ENCODE measurements around the gene HLA-DQA1.
A peak's percentile ranks its signal among the peaks of the same experiment; 100 is the strongest.

HLA-DQA1 gene

DNA sequence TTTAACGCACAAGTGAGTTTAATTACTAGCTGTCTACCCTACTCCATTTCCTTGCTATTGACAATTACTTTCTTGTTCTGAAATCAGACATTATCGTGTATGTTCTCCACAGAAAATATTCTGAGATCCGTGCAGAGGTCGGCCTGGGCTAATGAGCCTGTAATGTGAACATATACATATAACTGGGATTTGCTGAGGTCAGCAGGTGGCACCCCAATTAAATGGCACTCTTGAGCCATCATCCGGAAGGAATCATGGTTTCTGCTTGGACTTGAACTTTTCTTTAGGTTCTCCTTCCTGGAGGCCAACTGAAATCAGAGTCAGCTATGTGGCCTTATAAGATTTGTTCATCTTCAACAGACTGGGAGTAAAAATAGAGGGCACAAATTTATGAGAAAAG, 25.6 kb downstream of the HLA-DQA1 start:
- no peak for DNase-seq (ENCODE audit: extremely low spot score)
- POLR2A ChIA-PET, result no interaction called here
- TF ChIP-seq, protein P1, sequence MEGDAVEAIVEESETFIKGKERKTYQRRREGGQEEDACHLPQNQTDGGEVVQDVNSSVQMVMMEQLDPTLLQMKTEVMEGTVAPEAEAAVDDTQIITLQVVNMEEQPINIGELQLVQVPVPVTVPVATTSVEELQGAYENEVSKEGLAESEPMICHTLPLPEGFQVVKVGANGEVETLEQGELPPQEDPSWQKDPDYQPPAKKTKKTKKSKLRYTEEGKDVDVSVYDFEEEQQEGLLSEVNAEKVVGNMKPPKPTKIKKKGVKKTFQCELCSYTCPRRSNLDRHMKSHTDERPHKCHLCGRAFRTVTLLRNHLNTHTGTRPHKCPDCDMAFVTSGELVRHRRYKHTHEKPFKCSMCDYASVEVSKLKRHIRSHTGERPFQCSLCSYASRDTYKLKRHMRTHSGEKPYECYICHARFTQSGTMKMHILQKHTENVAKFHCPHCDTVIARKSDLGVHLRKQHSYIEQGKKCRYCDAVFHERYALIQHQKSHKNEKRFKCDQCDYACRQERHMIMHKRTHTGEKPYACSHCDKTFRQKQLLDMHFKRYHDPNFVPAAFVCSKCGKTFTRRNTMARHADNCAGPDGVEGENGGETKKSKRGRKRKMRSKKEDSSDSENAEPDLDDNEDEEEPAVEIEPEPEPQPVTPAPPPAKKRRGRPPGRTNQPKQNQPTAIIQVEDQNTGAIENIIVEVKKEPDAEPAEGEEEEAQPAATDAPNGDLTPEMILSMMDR (IDR thresholded peaks at IDR 0.05; ENCODE audit: control extremely low read depth, extremely low read depth, low read depth, missing control alignments), result no peak
- CTCF ChIA-PET, result no interaction called here

DNA sequence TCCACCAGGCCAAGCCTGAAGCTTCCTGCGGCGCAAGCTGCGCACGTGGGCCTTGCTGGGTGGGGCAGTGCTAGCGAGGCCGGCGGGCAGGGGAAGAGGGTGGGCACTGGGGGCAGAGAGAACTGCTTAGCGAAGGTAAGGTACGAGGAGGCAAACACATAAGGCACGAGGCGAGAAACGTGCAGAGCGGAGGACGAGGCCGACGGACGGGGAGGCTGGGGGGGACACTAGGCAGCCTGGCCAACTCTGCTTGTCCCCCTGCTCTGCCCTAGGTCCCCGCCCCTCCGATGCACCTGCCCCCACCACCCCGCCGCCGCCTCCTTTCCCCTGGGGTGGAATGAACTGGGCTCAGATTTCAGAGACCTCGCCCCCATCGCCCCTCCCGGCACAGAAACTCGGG, 27.1 kb downstream of the HLA-DQA1 start:
- TF ChIP-seq, protein P1 (IDR thresholded peaks at IDR 0.05; ENCODE audit: control extremely low read depth, extremely low read depth, low read depth, missing control alignments), result no peak
- no peak for DNase-seq (ENCODE audit: extremely low spot score)
- CTCF ChIA-PET, result no interaction called here
- POLR2A ChIA-PET, result interaction anchor here (1.1 kb wide), 1 partner anchor 97 kb away, joined by 4 read pairs; no protein-coding TSS in a partner anchor

GRCh38 chr6:32664827-32665362, 27.7 kb downstream of the HLA-DQA1 start:
- POLR2A ChIA-PET, result no interaction called here
- DNase-seq (ENCODE audit: extremely low spot score), result peak; percentile 27
- CTCF ChIA-PET, result no interaction called here
- TF ChIP-seq, protein P1 (IDR thresholded peaks at IDR 0.05; ENCODE audit: control extremely low read depth, extremely low read depth, low read depth, missing control alignments), result no peak

DNA sequence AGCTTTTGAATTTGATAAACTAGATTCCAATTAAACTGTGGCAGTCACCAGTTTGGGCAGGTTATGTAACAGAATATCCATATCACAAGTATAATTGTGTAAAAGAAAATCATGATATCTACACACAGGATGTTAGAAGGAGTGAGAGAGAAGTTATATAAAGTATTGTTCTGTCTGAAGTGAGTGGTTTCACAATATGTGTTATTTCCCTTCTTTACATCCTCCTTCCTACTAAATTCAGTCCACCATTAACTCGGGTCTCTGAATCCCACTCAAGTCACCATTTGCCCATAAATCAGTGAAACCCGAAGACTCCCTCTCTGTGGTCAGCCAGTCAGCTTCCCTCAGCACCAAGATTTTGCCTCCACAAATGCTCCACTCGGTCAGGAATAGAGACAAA, 28.5 kb downstream of the HLA-DQA1 start:
- POLR2A ChIA-PET, result interaction anchor here (0.7 to 1.5 kb wide), 4 partner anchors 19 to 306 kb away, joined by 4 to 9 read pairs (median 6); partner anchors contain the start of gene HLA-DQA1
- no peak for DNase-seq (ENCODE audit: extremely low spot score)
- TF ChIP-seq, protein P1 (IDR thresholded peaks at IDR 0.05; ENCODE audit: control extremely low read depth, extremely low read depth, low read depth, missing control alignments), result no peak
- CTCF ChIA-PET, result interaction anchor here (1.2 to 1.4 kb wide), 3 partner anchors 43 to 203 kb away, joined by 3 to 4 read pairs (median 3); partner anchors contain the start of gene TAP1

DNA sequence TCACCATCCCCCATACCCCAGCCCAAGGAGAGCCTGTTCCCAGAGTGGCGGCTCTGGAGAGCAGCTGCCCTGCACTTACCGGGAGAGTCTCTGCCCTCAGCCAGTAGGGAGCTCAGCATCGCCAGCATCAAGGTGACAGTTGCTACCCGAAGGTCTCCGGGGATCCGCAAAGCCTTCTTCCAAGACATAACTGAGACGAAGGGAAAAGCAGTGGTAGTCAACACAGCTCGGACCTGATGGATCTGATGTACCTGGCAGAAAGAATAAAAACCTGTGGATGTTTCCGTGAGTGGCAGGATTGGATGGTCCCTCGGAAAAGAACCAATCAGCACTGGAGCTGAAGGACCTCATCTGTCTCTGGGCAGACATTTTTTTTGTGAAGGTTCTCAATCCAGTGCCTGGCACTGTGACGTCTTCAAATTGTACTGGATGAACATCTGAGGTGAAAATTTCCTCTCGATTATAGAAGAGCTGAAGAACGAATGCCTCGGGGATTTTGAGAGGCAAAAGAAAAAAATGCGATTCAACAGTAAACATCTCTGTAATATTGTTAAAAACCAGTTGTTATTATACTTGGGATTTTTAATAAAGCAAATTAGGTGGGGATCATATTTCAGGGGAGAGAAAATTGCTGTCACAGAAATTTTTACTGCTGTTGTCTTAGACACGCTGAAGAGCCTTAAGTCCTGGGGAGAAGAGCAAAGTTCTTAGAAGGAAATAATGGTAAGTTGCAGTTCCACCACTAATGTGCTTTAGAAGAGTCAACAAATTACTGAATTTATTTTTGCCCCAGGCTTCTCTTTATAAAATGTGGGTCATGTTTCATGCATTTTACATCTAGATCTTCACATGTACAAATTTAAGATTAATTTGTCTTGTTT, 29.5 kb downstream of the HLA-DQA1 start, which contains the start of gene HLA-DQB1:
TSS of gene HLA-DQB1 (minus strand) at position 238 of the 881 bp plus-strand sequence. CDS start at position 188, 50 bp downstream.
- ChIA-PET CTCF (interaction anchor here (0.7 to 1.4 kb wide), 5 partner anchors 25 to 202 kb away, joined by 3 to 4 read pairs (median 3); partner anchors contain the start of gene TAP1), POLR2A (interaction anchor here (0.7 to 1.5 kb wide), 5 partner anchors 18 to 305 kb away, joined by 3 to 9 read pairs (median 5); partner anchors contain the start of gene HLA-DQA1)
- DNase-seq (ENCODE audit: extremely low spot score), result peak; percentile 81
- TF ChIP-seq, protein P1 (IDR thresholded peaks at IDR 0.05; ENCODE audit: control extremely low read depth, extremely low read depth, low read depth, missing control alignments), result no peak

DNA sequence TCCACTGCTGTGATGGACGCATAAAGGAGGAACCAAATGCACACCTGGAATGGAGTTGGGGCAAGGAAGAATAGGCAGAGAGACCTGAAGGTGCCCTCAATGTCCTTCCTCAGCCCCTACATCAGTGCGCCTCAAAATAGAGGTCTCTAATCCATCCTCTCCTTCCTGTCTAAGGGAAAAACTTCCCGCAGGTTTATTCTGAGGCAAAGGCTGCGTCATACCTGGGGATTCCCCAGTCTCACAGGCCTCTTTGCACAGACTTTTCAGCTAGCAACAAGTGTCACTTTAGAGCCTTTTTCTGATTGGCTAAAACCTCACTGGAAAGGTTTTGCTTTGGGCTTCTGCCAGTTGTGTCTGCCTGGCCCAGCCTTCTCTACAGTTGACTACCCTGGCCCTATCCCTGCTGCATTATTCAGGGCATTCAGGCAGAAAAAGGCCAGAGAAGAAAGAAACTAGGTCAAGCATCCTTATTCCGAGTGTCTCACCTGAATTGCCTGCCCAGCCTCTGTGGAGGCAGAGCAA, 31.1 kb downstream of the HLA-DQA1 start:
- POLR2A ChIA-PET, result interaction anchor here (0.6 kb wide), 1 partner anchor 319 kb away, joined by 6 read pairs; no protein-coding TSS in a partner anchor
- TF ChIP-seq, protein P1 (IDR thresholded peaks at IDR 0.05; ENCODE audit: control extremely low read depth, extremely low read depth, low read depth, missing control alignments), result no peak

More for the DNA sequence above, 31.1 kb downstream of the HLA-DQA1 start:
- peak; percentile 76 for DNase-seq (ENCODE audit: extremely low spot score)
- CTCF ChIA-PET, result no interaction called here
